Activated CD4-positive, alpha-beta T cell treated with anti-CD3 and anti-CD28 coated beads, Interleukin-2, amount 10 ng/mL, durations not matched to agents 7 days and 5 days (primary cell): ENCODE data around the gene FUT2. TPM values are rescaled to one million over a fixed set of nuclear protein-coding genes. Genes with fewer than 3 reads are reported as not detected.

Source experiments
- CTCF ChIA-PET: fragments of 350-600 bp; sonication (Branson Sonifier 250); formaldehyde crosslinking; loops from one replicate; lab custom pipeline; 2021; ENCODE audit warnings: antibody characterized with exemption; lab: Charles Lee
- POLR2A ChIA-PET: fragments of 350-600 bp; sonication (Branson Sonifier 250); formaldehyde crosslinking; loops from one replicate; lab custom pipeline; 2021; ENCODE audit warnings: antibody characterized with exemption; lab: Charles Lee
- DNase-seq: peaks from one replicate; pipeline ENCODE4 v3.0.0-alpha.2; 2020
- H3K27ac Mint-ChIP-seq: one replicate; pipeline ENCODE4 v1.8.0; 2021; ENCODE audit warnings: mild to moderate bottlenecking, moderate library complexity, mixed read lengths
- H3K27me3 Mint-ChIP-seq: one replicate; pipeline ENCODE4 v1.8.0; 2021; ENCODE audit warnings: mixed read lengths
- H3K36me3 Mint-ChIP-seq: one replicate; pipeline ENCODE4 v1.8.0; 2021; ENCODE audit warnings: low read depth, mixed read lengths
- H3K4me1 Mint-ChIP-seq: one replicate; pipeline ENCODE4 v1.8.0; 2021; ENCODE audit warnings: mixed read lengths
- H3K4me3 Mint-ChIP-seq: one replicate; pipeline ENCODE4 v1.8.0; 2021; ENCODE audit warnings: mild to moderate bottlenecking, moderate library complexity, mixed read lengths
- H3K9me3 Mint-ChIP-seq: one replicate; pipeline ENCODE4 v1.8.0; 2021; ENCODE audit warnings: mixed read lengths
- total RNA-seq, 2 experiments: library from RNA; stranded (reverse); gene quantifications; one replicate each; pipeline ENCODE4 v1.2.3, GENCODE V29; 2021

The FUT2 gene
- total RNA-seq, 2 experiments from 2014 or later, result not detected

DNA sequence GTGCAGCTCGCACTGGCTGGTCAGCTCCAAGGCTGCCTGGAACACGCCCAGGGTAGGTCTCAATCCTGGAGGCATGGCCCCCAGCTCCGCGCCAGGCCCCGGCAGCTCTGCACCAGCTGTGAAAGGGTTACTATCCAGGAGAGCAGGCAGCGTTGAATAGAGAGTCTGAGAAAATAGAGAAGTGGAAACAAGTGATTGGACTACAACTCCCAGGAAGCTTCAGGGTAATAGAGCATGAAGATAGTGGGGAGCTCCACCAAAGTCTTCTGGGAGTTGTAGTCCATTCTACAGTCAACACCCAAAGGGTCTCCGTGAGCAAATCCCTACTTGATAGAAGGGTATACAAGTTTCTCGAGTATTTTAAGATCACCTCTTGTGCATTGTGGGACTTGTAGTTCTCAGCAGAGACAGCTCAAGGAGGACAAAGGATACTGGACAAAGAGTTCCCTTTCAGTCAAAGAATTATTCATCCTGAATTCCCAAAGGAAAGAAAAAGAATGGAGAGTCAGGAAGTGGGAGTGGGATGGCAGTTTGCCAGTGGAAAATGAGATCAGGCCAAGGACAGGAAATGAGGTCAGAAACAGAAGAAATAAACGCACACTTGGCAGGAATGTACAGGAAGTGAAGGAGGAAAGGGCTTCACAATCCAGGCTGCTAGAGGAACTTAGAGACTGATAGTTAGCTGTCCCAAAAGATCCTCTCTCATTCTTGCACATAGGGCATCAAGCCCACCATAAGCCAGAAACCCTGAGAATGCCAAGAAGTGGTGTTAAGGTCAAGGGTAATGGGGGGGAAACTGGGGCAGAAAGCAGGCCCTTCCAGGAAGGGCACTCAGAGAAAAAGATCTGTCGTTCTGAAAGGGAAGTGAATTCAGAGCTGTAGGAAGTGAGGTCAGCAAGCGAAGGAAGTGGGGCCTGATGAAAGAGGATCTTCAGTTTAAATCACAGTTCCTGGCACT lies 29.3 kb downstream of the FUT2 start:
- peak; percentile 52 for DNase-seq
- no peaks in the 10 kb centered on the region for H3K27me3 Mint-ChIP-seq
- ChIA-PET CTCF (interaction anchor here (0.6 to 2.3 kb wide), 11 partner anchors 8 to 1637 kb away, joined by 3 to 8 read pairs (median 4); partner anchors contain the start of genes GYS1 and RUVBL2), POLR2A (no interaction called here)
- H3K9me3 Mint-ChIP-seq, result peaks cover 17% of the 10 kb centered on the region
- peaks cover 39% of the 10 kb centered on the region for H3K4me1 Mint-ChIP-seq
- H3K27ac Mint-ChIP-seq, result peak overlapping the region; percentile 85
- H3K36me3 Mint-ChIP-seq, result peaks cover 25% of the 10 kb centered on the region
- no peak overlapping the region for H3K4me3 Mint-ChIP-seq

DNA sequence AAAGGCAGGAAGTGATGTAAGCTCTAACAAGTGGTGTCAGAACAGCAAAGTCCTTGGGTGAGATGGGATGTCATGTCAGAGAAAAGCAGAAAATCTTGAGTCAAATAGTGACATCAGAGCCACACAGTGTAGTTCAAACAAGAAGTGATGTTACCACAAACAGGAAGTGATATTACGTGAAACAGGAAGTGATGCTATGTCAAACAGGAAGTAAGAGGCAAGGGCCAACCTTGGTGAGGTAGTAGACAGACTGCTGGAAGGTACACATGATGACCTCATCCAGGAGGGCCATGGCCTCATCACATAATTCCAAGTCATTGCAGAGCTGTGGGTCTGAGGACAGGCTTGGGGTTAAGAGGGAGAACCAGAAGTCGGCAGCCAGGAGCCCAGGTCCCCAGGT lies 30.8 kb downstream of the FUT2 start:
- CTCF ChIA-PET, result interaction anchor here (0.6 to 2.3 kb wide), 4 partner anchors 9 to 90 kb away, joined by 3 to 8 read pairs (median 6); no protein-coding TSS in a partner anchor
- H3K36me3 Mint-ChIP-seq, result peaks cover 30% of the 10 kb centered on the region
- peak overlapping the region; percentile 96 for H3K27ac Mint-ChIP-seq
- peak; percentile 57 for DNase-seq
- H3K9me3 Mint-ChIP-seq, result peaks cover 17% of the 10 kb centered on the region
- POLR2A ChIA-PET, result no interaction called here
- peak overlapping the region; percentile 26 for H3K4me3 Mint-ChIP-seq
- no peaks in the 10 kb centered on the region for H3K27me3 Mint-ChIP-seq
- peaks cover 27% of the 10 kb centered on the region for H3K4me1 Mint-ChIP-seq

DNA sequence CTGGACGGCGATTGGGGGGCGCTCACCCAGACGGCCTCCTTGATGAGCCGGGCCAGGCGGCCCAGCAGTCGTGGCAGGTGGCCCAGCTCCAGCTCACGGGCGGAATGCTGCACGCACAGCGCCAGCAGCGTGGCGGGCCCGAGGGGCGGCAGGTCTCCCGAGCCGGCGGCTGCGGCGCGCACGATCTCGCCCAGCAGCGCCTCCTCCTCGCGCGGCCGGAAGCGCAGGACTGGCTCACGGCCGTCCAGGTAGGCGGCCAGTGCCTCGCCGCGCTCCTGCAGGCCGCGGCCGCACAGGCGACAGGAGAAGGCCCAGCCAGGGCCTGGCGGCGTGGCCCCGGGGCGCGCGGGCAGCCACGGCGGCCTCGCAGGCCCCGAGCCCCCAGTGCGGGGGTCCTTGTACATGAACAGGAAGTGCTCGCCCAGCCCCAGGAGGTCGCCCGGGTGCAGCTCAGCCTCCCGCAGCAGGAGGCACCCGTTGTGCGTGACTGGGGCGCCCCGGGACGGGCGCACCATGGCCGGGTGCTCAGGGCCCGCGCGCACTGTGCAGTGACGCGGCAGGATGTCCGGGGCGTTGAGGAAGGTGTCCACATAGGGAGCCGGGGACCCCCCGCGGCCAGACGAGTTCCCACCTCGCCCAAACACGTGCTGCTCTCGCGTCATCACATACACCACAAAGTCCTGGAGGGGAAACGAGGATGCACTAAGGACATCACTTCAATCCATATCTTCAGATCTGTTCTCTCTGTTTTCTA lies 33.3 kb downstream of the FUT2 start:
- DNase-seq, result no peak
- no peak overlapping the region for H3K27ac Mint-ChIP-seq
- H3K27me3 Mint-ChIP-seq, result no peaks in the 10 kb centered on the region
- CTCF ChIA-PET, result no interaction called here
- H3K9me3 Mint-ChIP-seq, result peaks cover 17% of the 10 kb centered on the region
- H3K36me3 Mint-ChIP-seq, result peaks cover 30% of the 10 kb centered on the region
- POLR2A ChIA-PET, result no interaction called here
- peaks cover 24% of the 10 kb centered on the region for H3K4me1 Mint-ChIP-seq
- no peak overlapping the region for H3K4me3 Mint-ChIP-seq

DNA sequence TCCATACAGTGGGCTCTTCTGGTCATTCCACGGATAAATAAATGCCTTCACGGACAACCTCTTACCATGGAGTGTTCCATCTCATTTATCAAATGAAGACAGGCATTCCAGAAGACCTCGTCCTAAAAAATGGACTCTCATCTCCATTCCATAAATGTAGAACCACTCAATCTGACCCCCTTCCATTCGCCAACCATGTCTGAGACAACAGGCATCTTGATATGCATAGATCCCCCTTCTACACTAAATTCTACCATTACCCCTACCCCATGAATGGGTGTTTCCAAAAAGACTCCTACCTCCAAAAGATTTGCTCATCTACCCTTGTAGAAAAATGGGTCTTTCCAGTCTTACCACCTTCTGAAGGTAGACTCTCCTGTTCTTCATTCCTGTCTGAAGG lies 35.7 kb downstream of the FUT2 start:
- H3K27me3 Mint-ChIP-seq, result no peaks in the 10 kb centered on the region
- H3K9me3 Mint-ChIP-seq, result peaks cover 3% of the 10 kb centered on the region
- peaks cover 16% of the 10 kb centered on the region for H3K36me3 Mint-ChIP-seq
- CTCF ChIA-PET, result interaction anchor here (0.6 kb wide), 1 partner anchor 1506 kb away, joined by 4 read pairs; no protein-coding TSS in a partner anchor
- DNase-seq, result no peak
- peaks cover 7% of the 10 kb centered on the region for H3K4me1 Mint-ChIP-seq
- POLR2A ChIA-PET, result no interaction called here
- H3K4me3 Mint-ChIP-seq, result no peak overlapping the region
- no peak overlapping the region for H3K27ac Mint-ChIP-seq

DNA sequence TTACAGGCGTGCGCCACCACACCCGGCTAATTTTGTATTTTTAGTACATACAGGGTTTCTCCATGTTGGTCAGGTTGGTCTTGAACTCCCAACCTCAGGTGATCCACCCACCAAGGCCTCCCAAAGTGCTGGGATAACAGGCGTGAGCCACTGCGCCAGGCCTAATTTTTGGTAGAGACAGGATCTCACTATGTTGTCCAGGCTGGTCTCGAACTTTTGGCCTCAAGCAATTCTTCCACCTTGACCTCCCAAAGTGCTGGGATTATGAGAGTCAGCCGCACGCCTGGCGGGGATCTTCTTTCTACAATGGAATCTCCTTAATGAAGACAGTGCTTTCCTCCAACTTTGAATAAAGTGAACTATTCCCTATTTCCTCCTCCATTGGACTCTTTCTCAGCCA lies 38.9 kb downstream of the FUT2 start:
- no peak for DNase-seq
- H3K27me3 Mint-ChIP-seq, result no peaks in the 10 kb centered on the region
- H3K27ac Mint-ChIP-seq, result no peak overlapping the region
- no peak overlapping the region for H3K4me3 Mint-ChIP-seq
- no peaks in the 10 kb centered on the region for H3K9me3 Mint-ChIP-seq
- H3K4me1 Mint-ChIP-seq, result peaks cover 14% of the 10 kb centered on the region
- peaks cover 5% of the 10 kb centered on the region for H3K36me3 Mint-ChIP-seq
- ChIA-PET CTCF (no interaction called here), POLR2A (no interaction called here)

DNA sequence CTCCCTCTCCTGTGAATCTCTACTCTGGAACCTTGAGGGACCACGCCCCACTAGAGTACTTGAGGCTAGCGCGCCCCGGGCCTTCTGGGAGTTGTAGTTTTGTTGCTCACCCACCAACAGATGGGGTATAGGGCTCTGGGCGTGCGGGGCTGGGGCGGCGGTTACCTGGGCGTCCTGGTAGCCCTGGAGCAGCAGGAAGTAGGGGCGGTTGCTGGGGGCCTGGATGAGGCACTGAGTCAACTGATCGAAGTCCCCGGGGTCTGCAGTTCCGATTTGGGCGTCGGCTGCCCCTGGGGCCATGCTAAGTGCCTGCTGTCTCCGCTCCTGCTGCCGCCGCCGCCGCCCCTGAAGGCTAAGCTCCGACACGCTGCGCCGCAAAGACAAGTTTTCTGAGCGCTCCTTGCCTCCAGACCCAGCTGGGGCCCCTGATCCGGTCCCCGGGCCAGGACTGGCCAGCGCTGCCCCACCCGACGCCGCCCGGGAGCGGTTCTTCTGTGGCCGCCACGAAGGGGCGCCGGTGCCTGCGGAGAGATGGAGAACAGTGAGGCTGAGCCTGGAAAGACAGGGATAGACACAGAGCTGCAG lies 39.4 kb downstream of the FUT2 start:
- peaks cover 4% of the 10 kb centered on the region for H3K27me3 Mint-ChIP-seq
- ChIA-PET CTCF (interaction anchor here (0.6 kb wide), 1 partner anchor 258 kb away, joined by 4 read pairs; no protein-coding TSS in a partner anchor), POLR2A (no interaction called here)
- no peak overlapping the region for H3K4me3 Mint-ChIP-seq
- no peak overlapping the region for H3K27ac Mint-ChIP-seq
- no peak for DNase-seq
- peaks cover 5% of the 10 kb centered on the region for H3K36me3 Mint-ChIP-seq
- H3K9me3 Mint-ChIP-seq, result no peaks in the 10 kb centered on the region
- peaks cover 18% of the 10 kb centered on the region for H3K4me1 Mint-ChIP-seq

DNA sequence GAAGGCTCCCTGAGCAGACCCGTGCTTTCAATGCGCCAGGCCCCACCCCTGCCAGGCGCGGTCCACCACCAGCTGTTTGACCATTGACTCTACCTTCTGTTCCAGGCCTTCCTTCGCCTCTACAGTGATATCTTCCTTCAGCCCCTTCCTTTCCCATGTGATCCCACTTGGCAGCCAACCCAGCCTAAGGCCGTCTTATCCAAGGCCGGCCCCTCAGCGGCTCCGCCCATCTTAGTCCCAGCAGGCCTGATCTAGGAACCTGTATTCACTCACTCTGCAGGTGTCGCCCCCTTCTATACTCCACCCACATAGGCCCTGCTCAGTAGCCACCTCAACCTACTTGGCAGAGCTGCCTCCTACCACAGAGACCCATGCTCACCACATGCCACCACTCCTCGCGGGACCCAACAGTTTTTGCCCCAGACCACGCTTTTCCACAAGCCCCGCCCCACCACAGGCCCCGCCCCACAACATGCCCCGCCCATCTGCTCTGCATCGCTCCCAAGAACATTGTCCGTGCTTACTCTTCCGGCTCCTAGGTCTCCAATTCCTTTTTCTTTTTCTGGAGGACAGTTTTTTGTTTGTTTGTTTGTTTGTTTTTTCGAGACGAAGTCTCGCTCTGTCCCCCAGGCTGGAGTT lies 41.7 kb downstream of the FUT2 start:
- ChIA-PET CTCF (interaction anchor here (1.4 to 2.1 kb wide), 3 partner anchors 12 to 24 kb away, joined by 3 to 6 read pairs (median 4); no protein-coding TSS in a partner anchor), POLR2A (no interaction called here)
- no peak for DNase-seq
- no peaks in the 10 kb centered on the region for H3K36me3 Mint-ChIP-seq
- peaks cover 34% of the 10 kb centered on the region for H3K4me1 Mint-ChIP-seq
- H3K9me3 Mint-ChIP-seq, result no peaks in the 10 kb centered on the region
- H3K27me3 Mint-ChIP-seq, result peaks cover 14% of the 10 kb centered on the region
- no peak overlapping the region for H3K4me3 Mint-ChIP-seq
- no peak overlapping the region for H3K27ac Mint-ChIP-seq

DNA sequence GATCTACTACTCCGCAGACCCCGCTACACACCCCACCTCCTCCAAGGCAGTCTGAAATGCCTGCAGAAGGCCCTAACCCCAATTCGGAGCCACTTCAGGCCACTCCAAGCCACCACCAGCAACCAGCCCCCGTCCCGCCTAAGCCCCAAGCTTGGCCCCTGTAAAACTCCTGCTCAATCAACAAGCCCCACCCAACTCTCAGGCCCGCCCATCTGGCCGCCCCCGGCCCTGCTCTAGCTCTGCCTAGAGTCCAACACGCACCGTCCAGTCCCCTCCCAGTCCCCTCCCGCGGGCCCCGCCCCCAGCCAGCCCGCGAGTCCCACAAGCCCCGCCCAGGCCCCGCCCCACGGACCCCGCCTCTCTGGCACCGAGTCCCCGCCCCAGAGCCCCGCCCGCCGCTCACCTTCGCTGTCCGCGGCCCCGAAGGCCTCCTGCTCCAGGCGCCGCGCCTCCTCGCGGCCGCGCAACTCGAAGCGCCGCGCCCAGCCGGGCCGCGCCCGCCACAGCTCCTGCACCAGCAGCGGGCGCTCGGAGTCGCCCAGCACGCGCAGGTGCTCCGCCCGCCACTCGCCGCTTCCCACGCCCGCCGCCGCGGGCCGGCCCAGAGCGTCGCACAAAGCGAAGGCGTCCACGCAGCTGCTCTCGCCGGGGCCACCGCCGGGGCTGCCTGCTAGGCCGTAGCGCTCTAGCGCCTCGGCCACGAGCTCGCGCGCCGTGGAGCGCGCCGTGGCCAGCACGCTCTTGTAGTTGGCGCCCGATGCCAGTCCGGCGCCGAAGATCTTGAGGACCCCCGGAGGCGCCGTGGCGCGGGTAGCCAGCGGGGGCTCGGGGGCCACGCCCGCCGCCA lies 43.0 kb downstream of the FUT2 start:
- DNase-seq, result peak; percentile 91
- H3K9me3 Mint-ChIP-seq, result no peaks in the 10 kb centered on the region
- peak overlapping the region; percentile 31 for H3K27ac Mint-ChIP-seq
- H3K4me3 Mint-ChIP-seq, result peak overlapping the region; percentile 48
- no peaks in the 10 kb centered on the region for H3K36me3 Mint-ChIP-seq
- peaks cover 17% of the 10 kb centered on the region for H3K27me3 Mint-ChIP-seq
- ChIA-PET POLR2A (no interaction called here), CTCF (interaction anchor here (0.6 to 2.1 kb wide), 13 partner anchors 9 to 130 kb away, joined by 3 to 9 read pairs (median 4); partner anchors contain the start of genes CA11 and IZUMO1)
- peaks cover 34% of the 10 kb centered on the region for H3K4me1 Mint-ChIP-seq

DNA sequence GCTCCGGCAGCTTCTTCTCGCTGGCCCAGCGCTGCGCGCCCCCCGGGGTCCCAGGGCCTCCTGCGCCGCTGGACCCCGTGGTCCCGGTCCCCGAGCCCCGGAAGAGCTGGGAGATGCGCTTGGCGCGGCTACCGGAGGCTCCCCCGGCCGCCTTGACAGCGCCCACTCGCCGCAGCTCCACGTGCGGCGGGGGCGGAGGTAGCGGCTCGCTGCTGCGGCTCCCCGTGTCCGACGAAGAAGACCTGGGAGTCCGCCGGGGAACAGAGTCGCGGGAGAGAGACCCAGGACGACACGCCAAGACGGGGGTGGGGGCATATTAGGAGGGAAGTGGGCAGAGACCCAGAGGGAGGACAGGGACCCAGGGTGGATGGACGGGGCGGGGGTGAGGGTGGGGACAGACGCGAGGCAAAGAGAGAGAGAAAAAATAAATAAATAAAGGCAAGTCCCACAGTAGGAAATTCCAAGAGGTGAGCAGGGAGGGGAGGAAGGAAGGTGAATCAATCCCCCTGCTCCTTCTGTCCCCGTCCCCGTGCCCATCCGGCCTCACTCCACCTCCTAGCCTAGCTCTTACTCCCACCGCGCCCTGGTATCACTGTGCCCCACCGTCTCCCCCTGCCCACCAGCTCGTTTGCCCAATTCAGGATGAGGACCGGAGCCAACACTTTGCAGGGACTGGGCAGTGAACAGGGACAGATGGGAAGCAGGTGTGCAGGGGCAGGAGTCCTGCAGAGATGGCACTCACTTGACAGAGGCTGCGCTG lies 43.8 kb downstream of the FUT2 start:
- H3K4me3 Mint-ChIP-seq, result no peak overlapping the region
- no peaks in the 10 kb centered on the region for H3K9me3 Mint-ChIP-seq
- H3K27me3 Mint-ChIP-seq, result peaks cover 17% of the 10 kb centered on the region
- POLR2A ChIA-PET, result no interaction called here
- peaks cover 34% of the 10 kb centered on the region for H3K4me1 Mint-ChIP-seq
- CTCF ChIA-PET, result interaction anchor here (0.8 to 2.1 kb wide), 12 partner anchors 8 to 94 kb away, joined by 3 to 9 read pairs (median 4); partner anchors contain the start of genes CA11 and IZUMO1
- no peaks in the 10 kb centered on the region for H3K36me3 Mint-ChIP-seq
- H3K27ac Mint-ChIP-seq, result no peak overlapping the region
- DNase-seq, result no peak

DNA sequence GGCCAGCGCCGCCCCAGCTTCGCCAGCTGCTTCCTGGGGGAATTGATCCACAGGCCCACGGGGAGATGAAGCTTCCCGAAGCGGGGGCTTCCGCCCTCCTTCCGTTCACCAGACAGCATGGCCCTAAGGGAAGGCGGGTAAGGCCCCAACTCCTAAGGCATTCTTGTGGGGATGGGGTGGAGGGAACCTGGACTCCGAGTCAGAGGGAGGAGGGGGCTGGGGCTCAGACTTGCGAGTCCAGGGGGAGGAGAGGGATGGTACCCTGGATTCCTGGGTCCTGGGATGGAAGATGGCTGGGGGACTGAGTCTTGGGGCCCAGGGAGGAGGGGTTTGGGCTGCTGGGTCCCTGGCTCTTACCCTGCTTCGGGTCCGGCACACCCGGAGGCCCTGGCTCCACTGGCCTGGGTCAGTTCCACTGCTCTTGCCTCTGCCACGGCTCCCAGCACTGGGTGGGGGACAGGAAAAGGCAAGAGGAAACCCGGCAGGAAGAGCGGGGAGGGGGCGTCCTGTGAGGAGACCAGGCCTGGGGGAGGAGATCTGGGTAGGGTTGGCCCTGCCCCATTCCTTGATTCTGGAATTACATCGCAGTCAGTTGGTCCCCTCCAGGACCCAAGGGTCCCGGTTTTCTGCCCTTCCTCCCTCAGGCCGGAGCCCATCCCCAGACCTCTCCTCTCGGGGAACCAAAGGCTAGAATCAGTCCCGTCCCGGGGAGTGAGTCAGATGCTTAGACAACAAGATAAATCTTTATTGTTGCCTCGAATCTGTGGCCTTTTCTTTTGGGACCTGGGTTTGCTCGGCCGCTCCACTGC lies 44.6 kb downstream of the FUT2 start, which contains the start of gene RASIP1:
RASIP1 (minus strand) TSS at position 447 of the 809 bp plus-strand sequence; CDS start at position 119, 328 bp downstream.
- H3K27ac Mint-ChIP-seq, result no peak within 1 kb of the TSS
- H3K4me3 Mint-ChIP-seq, result no peak within 1 kb of the TSS

More for the DNA sequence above, 44.6 kb downstream of the FUT2 start, which contains the start of gene RASIP1:
- CTCF ChIA-PET, result interaction anchor here (1.9 kb wide), 1 partner anchor 24 kb away, joined by 4 read pairs; no protein-coding TSS in a partner anchor
- DNase-seq, result no peak
- H3K36me3 Mint-ChIP-seq, result no peaks in the 10 kb centered on the region
- peaks cover 17% of the 10 kb centered on the region for H3K27me3 Mint-ChIP-seq
- POLR2A ChIA-PET, result interaction anchor here (0.5 kb wide), 1 partner anchor 46 kb away, joined by 4 read pairs; no protein-coding TSS in a partner anchor
- H3K9me3 Mint-ChIP-seq, result no peaks in the 10 kb centered on the region
- H3K4me1 Mint-ChIP-seq, result peaks cover 34% of the 10 kb centered on the region
